ENCODE data around the gene GINM1. TPM values are rescaled to one million over a fixed set of nuclear protein-coding genes. Genes with fewer than 3 reads are reported as not detected.

The GINM1 gene, protein sequence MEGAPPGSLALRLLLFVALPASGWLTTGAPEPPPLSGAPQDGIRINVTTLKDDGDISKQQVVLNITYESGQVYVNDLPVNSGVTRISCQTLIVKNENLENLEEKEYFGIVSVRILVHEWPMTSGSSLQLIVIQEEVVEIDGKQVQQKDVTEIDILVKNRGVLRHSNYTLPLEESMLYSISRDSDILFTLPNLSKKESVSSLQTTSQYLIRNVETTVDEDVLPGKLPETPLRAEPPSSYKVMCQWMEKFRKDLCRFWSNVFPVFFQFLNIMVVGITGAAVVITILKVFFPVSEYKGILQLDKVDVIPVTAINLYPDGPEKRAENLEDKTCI
- total RNA-seq (10 to 100 TPM; 67.2 to 68.1 TPM), polyA plus RNA-seq (10 to 100 TPM; 43.2 to 87.6 TPM)
- long read RNA-seq, donor 1, transcript GINM1-201 (8 exons, 2,024 nt), result major isoform, 230 of 247 reads
- long read RNA-seq, donor 1, partial matches to known transcripts, result 7 of 247 reads
- long read RNA-seq, donor 1, other reads (novel, unspliced or antisense), result 10 of 247 reads
- long read RNA-seq, donor 2, transcript GINM1-201 (8 exons, 2,024 nt), result major isoform, 55 of 62 reads
- long read RNA-seq, donor 2, partial matches to known transcripts, result 4 of 62 reads
- long read RNA-seq, donor 2, other reads (novel, unspliced or antisense), result 3 of 62 reads

GRCh38 chr6:149565527-149566409 is at the start of gene GINM1:
GINM1 (plus strand) TSS chr6:149566375; CDS start chr6:149566415, 40 bp downstream.
- Histone ChIP-seq H3K36me3 (ENCODE audit: control insufficient read depth in 1 of 2, insufficient read depth in 2 of 2, low read length in 1 of 2) (no peaks in the 10 kb centered on the region), H3K27ac (ENCODE audit: low read depth in 1 of 2, low read length in 2 of 2) (peak within 1 kb of the TSS; percentile 64 to 89), H3K9me3 (ENCODE audit: control insufficient read depth, low read length) (no peaks in the 10 kb centered on the region), H3K4me1 (ENCODE audit: control insufficient read depth in 1 of 2, insufficient read depth in 2 of 2, low read length in 2 of 2) (peaks cover 1 to 3% of the 10 kb centered on the region in 2 donors), H3K4me3 (ENCODE audit: low read length in 2 of 2) (peak within 1 kb of the TSS; percentile 89 to 96), H3K27me3 (ENCODE audit: control insufficient read depth in 1 of 2, insufficient read depth in 2 of 2, low read length in 1 of 2) (no peaks in the 10 kb centered on the region)
- ATAC-seq (ENCODE audit: low FRiP score) (peak; percentile 98), DNase-seq (peak; percentile 95 to 99)
- WGBS, 2 donors, result 0 to 1% methylated on average over 55 to 59 of the region's 59 CpGs
- intact Hi-C loops (cut with DNase I), result loop anchor here in 1 of 2 donors (10.0 kb wide), 1 partner anchor 359 kb away; the partner anchor contains the start of gene RAET1G

DNA sequence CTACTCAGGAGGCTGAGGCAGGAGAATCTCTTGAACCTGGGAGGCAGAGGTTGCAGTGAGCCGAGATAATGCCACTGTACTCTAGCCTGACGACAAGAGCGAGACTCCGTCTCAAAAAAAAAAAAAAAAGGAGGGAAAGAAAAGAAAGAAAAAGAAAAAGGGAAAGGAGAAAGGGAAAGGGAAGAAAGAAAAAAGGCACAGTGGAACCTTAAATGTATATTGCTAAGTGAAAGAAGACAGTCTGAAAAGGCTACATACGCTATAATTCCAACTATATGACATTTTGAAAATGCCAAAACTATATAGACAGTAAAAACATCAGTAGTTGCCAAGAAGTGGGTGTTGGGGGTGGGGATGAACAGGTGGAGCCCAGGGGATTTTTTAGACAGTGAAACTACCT is 36.5 kb upstream of the GINM1 start:
- DNase-seq (no peak), ATAC-seq (ENCODE audit: low FRiP score) (no peak)
- Histone ChIP-seq H3K4me3 (ENCODE audit: low read length in 2 of 2) (no peak overlapping the region), H3K27me3 (ENCODE audit: control insufficient read depth in 1 of 2, insufficient read depth in 2 of 2, low read length in 1 of 2) (no peaks in the 10 kb centered on the region), H3K4me1 (ENCODE audit: control insufficient read depth in 1 of 2, insufficient read depth in 2 of 2, low read length in 2 of 2) (no peaks in the 10 kb centered on the region), H3K36me3 (ENCODE audit: control insufficient read depth in 1 of 2, insufficient read depth in 2 of 2, low read length in 1 of 2) (peaks cover 0 to 4% of the 10 kb centered on the region in 2 donors), H3K27ac (ENCODE audit: low read depth in 1 of 2, low read length in 2 of 2) (no peak overlapping the region), H3K9me3 (ENCODE audit: control insufficient read depth, low read length) (no peaks in the 10 kb centered on the region)
- WGBS, 2 donors, result 92% methylated on average over 5 of the region's 5 CpGs
- intact Hi-C loops (cut with DNase I), result no loop called here

DNA sequence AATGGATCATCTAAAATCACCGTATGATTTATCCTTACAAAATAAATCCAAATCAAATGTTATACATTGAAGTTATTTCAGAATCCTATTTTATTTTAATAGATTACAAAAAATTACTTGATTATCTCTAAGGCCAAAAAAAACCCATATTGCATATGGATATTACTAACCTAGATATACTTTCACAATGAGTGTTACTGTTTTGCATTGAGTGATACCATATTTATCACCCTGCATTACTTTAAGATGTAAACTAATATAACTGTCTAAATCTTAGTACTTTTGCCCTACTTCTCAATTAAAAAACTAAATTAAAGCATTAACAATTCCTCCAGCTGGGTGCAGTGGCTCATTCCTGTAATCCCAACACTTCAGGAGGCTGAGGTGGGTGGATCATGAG is 31.4 kb upstream of the GINM1 start:
- ATAC-seq (ENCODE audit: low FRiP score), result no peak
- intact Hi-C loops (cut with DNase I), result no loop called here
- 94 to 95% methylated on average over 1 of the region's 1 CpG for WGBS, 2 donors

DNA sequence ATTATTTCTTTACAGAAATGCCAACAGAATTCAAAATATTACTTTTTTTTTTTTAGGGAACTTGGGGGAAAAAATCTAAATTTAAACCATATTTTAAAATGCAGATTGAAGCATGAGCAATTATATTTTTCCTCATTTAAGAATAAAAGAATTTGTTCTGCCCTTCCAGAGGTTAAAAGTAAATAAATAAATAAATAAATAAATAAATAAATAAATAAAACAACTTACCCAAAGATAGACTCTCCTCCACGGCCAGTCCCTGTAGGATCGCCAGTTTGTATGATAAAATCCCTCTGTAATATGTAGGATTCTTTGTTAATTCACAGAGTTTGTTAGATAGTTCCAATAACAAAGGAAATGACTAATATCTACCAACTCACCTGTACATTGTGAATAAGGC is 25.0 kb upstream of the GINM1 start:
- ATAC-seq (ENCODE audit: low FRiP score) (no peak), DNase-seq (no peak)
- WGBS, 2 donors, result 70% methylated on average over 2 of the region's 2 CpGs
- Histone ChIP-seq H3K36me3 (ENCODE audit: control insufficient read depth in 1 of 2, insufficient read depth in 2 of 2, low read length in 1 of 2) (peaks cover 0 to 4% of the 10 kb centered on the region in 2 donors), H3K27me3 (ENCODE audit: control insufficient read depth in 1 of 2, insufficient read depth in 2 of 2, low read length in 1 of 2) (no peaks in the 10 kb centered on the region), H3K4me3 (ENCODE audit: low read length in 2 of 2) (no peak overlapping the region), H3K27ac (ENCODE audit: low read depth in 1 of 2, low read length in 2 of 2) (no peak overlapping the region), H3K4me1 (ENCODE audit: control insufficient read depth in 1 of 2, insufficient read depth in 2 of 2, low read length in 2 of 2) (peaks cover 0 to 2% of the 10 kb centered on the region in 2 donors), H3K9me3 (ENCODE audit: control insufficient read depth, low read length) (no peaks in the 10 kb centered on the region)
- intact Hi-C loops (cut with DNase I), result no loop called here

More for the DNA sequence above, 31.4 kb upstream of the GINM1 start:
- Histone ChIP-seq H3K9me3 (ENCODE audit: control insufficient read depth, low read length) (no peaks in the 10 kb centered on the region), H3K4me1 (ENCODE audit: control insufficient read depth in 1 of 2, insufficient read depth in 2 of 2, low read length in 2 of 2) (no peaks in the 10 kb centered on the region), H3K36me3 (ENCODE audit: control insufficient read depth in 1 of 2, insufficient read depth in 2 of 2, low read length in 1 of 2) (peaks cover 2 to 4% of the 10 kb centered on the region in 2 donors), H3K4me3 (ENCODE audit: low read length in 2 of 2) (no peak overlapping the region), H3K27ac (ENCODE audit: low read depth in 1 of 2, low read length in 2 of 2) (no peak overlapping the region), H3K27me3 (ENCODE audit: control insufficient read depth in 1 of 2, insufficient read depth in 2 of 2, low read length in 1 of 2) (no peaks in the 10 kb centered on the region)
- no peak for DNase-seq

GRCh38 chr6:149544646-149545257 is 21.4 kb upstream of the GINM1 start:
- Histone ChIP-seq H3K27me3 (ENCODE audit: control insufficient read depth in 1 of 2, insufficient read depth in 2 of 2, low read length in 1 of 2) (no peaks in the 10 kb centered on the region), H3K27ac (ENCODE audit: low read depth in 1 of 2, low read length in 2 of 2) (peak overlapping the region in 1 of 2 donors; percentile 82), H3K4me3 (ENCODE audit: low read length in 2 of 2) (peak overlapping the region; percentile 61 to 85), H3K36me3 (ENCODE audit: control insufficient read depth in 1 of 2, insufficient read depth in 2 of 2, low read length in 1 of 2) (no peaks in the 10 kb centered on the region), H3K4me1 (ENCODE audit: control insufficient read depth in 1 of 2, insufficient read depth in 2 of 2, low read length in 2 of 2) (peaks cover 0 to 2% of the 10 kb centered on the region in 2 donors), H3K9me3 (ENCODE audit: control insufficient read depth, low read length) (no peaks in the 10 kb centered on the region)
- intact Hi-C loops (cut with DNase I), result no loop called here
- WGBS, 2 donors, result 24 to 27% methylated on average over 12 of the region's 12 CpGs
- ATAC-seq (ENCODE audit: low FRiP score) (no peak), DNase-seq (no peak)

DNA sequence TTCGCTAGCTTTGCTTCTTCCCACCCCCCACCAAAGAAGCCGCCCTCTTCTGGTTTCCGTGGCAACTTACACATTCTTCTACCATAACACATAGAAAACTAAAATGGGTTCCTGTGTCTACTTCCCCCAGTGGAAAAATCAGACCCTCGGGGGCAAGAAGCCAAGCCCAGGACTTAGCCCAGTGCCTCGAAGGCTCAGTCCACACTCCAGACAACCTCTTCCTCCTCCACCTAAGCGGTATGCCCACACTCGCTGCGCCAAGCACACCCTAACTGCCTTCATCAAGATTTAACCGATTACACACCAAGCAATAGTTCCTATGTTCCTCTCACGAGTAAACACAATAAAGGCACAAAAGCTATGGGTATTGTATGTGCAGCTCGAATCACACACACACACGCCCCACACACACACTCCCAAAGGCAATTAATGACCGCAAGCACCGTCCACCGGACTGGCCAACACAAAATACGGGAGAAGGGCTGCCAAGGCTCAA is 20.9 kb upstream of the GINM1 start:
- Histone ChIP-seq H3K4me3 (ENCODE audit: low read length in 2 of 2) (peak overlapping the region; percentile 61 to 85), H3K36me3 (ENCODE audit: control insufficient read depth in 1 of 2, insufficient read depth in 2 of 2, low read length in 1 of 2) (no peaks in the 10 kb centered on the region), H3K9me3 (ENCODE audit: control insufficient read depth, low read length) (no peaks in the 10 kb centered on the region), H3K27me3 (ENCODE audit: control insufficient read depth in 1 of 2, insufficient read depth in 2 of 2, low read length in 1 of 2) (no peaks in the 10 kb centered on the region), H3K4me1 (ENCODE audit: control insufficient read depth in 1 of 2, insufficient read depth in 2 of 2, low read length in 2 of 2) (peaks cover 0 to 2% of the 10 kb centered on the region in 2 donors), H3K27ac (ENCODE audit: low read depth in 1 of 2, low read length in 2 of 2) (peak overlapping the region; percentile 79 to 82)
- intact Hi-C loops (cut with DNase I), result no loop called here
- ATAC-seq (ENCODE audit: low FRiP score), result peak; percentile 62
- 0 to 1% methylated on average over 16 of the region's 16 CpGs for WGBS, 2 donors
- DNase-seq, result peak; percentile 63 to 80

DNA sequence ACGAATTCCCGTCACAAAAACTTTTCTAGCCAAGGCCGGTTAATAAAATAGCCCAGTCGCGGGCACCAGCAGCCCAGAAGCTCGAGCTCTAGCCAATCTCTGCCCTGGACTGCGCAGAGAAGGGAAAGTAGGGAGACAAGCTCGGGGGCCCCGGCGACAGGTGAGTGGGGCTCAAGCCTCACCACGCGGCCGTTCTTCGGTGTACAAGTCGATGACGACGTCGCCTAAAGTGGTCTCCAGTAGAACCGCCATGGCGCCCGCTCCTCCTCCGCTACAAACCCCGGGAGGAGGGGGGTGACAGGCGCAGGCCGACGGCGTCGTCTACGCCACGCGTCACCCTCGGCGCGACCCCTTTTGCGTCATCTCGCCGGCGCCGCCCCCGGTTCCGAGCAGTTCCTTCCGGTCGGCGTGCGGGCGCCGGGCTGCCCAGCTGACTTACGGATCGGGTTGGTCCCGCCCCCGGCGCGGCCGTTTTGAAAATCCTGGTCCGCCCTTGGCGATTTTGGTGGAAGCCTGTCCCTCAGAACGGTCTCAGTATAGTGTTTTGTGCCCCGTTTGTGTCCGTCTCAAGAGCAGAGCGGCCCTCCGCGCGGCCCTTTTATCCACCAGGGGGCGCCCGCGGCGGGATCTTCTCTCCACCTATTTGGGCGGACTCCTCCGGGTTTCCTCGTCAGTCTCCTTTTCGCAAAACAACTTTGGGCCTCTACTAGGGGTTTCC is 20.3 kb upstream of the GINM1 start, which contains the start of gene PPIL4:
PPIL4 (minus strand) TSS at position 290 of the 718 bp plus-strand sequence; CDS start at position 252, 38 bp downstream.
- intact Hi-C loops (cut with DNase I), result loop anchor here in 1 of 2 donors (2.0 kb wide), 1 partner anchor 17 kb away; no protein-coding TSS in a partner anchor
- 0% methylated on average over 65 to 71 of the region's 71 CpGs for WGBS, 2 donors
- H3K36me3 ChIP-seq (ENCODE audit: control insufficient read depth in 1 of 2, insufficient read depth in 2 of 2, low read length in 1 of 2), result no peaks in the 10 kb centered on the region

More for the DNA sequence above, 20.3 kb upstream of the GINM1 start, which contains the start of gene PPIL4:
- ATAC-seq (ENCODE audit: low FRiP score), result peak; percentile 99
- Histone ChIP-seq H3K9me3 (ENCODE audit: control insufficient read depth, low read length) (no peaks in the 10 kb centered on the region), H3K27me3 (ENCODE audit: control insufficient read depth in 1 of 2, insufficient read depth in 2 of 2, low read length in 1 of 2) (no peaks in the 10 kb centered on the region), H3K4me1 (ENCODE audit: control insufficient read depth in 1 of 2, insufficient read depth in 2 of 2, low read length in 2 of 2) (peaks cover 0 to 2% of the 10 kb centered on the region in 2 donors), H3K27ac (ENCODE audit: low read depth in 1 of 2, low read length in 2 of 2) (peak within 1 kb of the TSS; percentile 79 to 82), H3K4me3 (ENCODE audit: low read length in 2 of 2) (peak within 1 kb of the TSS; percentile 61 to 85)
- DNase-seq, result peak; percentile 98 to 99

Measured in aorta (tissue), 5 donors.